IMR-90 (cell line): ENCODE results near the gene CDK12. TPM values are rescaled to one million over a fixed set of nuclear protein-coding genes. Genes with fewer than 3 reads are reported as not detected.

ENCODE experiments used
- ATAC-seq: fragments of 200-7000 bp; cut with Tn5 transposase; 2 replicates; pipeline ENCODE4 v1.9.1; 2020; ENCODE audit warnings: low read depth, mild to moderate bottlenecking, moderate library complexity
- BruUV-seq: library from RNA; stranded (reverse); fragments of 400-500 nt; replicated peaks from 2 replicates; lab custom pipeline; 2021; lab: Mats Ljungman, UMichigan
- CTCF ChIA-PET: fragments of 300-600 bp; formaldehyde crosslinking; extraction: SDS; loops from one replicate; lab custom pipeline; 2021; ENCODE audit warnings: antibody characterized with exemption; lab: Yijun Ruan, JAX
- POLR2A ChIA-PET: fragments of 300-600 bp; sonication (Branson Sonifier 250); formaldehyde crosslinking; loops from one replicate; lab custom pipeline; 2022; ENCODE audit warnings: antibody characterized with exemption; ENCODE audit not compliant: unreplicated experiment; lab: Charles Lee
- DNase-seq: peaks from one replicate; pipeline ENCODE4 v3.0.0; 2013
- H2AFZ ChIP-seq: replicated peaks from 2 replicates; pipeline ENCODE3; 2013; ENCODE audit warnings: low read length, mild to moderate bottlenecking; ENCODE audit not compliant: poor library complexity
- H2AK5ac ChIP-seq: 2 replicates; pipeline ENCODE4 v1.6.1; 2013; ENCODE audit warnings: low read depth, low read length, inconsistent platforms
- H2AK9ac ChIP-seq: replicated peaks from 2 replicates; pipeline ENCODE3; 2013; ENCODE audit warnings: mild to moderate bottlenecking, low read depth, low read length, moderate library complexity; ENCODE audit not compliant: poor library complexity
- H2BK120ac ChIP-seq: 2 replicates; pipeline ENCODE4 v1.6.1; 2013; ENCODE audit warnings: low read depth, low read length, inconsistent platforms
- H2BK15ac ChIP-seq: 3 replicates; pipeline ENCODE4 v1.6.1; 2013; ENCODE audit warnings: low read depth, low read length, inconsistent platforms
- H2BK20ac ChIP-seq: 2 replicates; pipeline ENCODE4 v1.6.1; 2013; ENCODE audit warnings: low read depth, mild to moderate bottlenecking, inconsistent platforms, low read length, moderate library complexity
- H2BK5ac ChIP-seq: 2 replicates; pipeline ENCODE4 v1.6.1; 2013; ENCODE audit warnings: mild to moderate bottlenecking, low read depth, low read length, inconsistent platforms; ENCODE audit not compliant: poor library complexity, severe bottlenecking
- H3K14ac ChIP-seq: replicated peaks from 2 replicates; pipeline ENCODE4 v1.6.1; 2013; ENCODE audit warnings: low read depth, low read length, inconsistent platforms
- H3K18ac ChIP-seq: 2 replicates; pipeline ENCODE4 v1.6.1; 2013; ENCODE audit warnings: low read depth, low read length, control low read depth
- H3K23ac ChIP-seq: 2 replicates; pipeline ENCODE4 v1.6.1; 2013; ENCODE audit warnings: low read depth, low read length, inconsistent platforms
- H3K27ac ChIP-seq: 2 replicates; pipeline ENCODE4 v1.5.1; 2013; ENCODE audit warnings: mild to moderate bottlenecking, control low read depth, low read length; ENCODE audit not compliant: insufficient read depth
- H3K27me3 ChIP-seq: 2 replicates; pipeline ENCODE4 v1.6.1; 2013; ENCODE audit warnings: low read length; ENCODE audit not compliant: control insufficient read depth, insufficient read depth
- H3K36me3 ChIP-seq: 2 replicates; pipeline ENCODE4 v1.6.1; 2013; ENCODE audit warnings: low read length, mixed read lengths; ENCODE audit not compliant: control insufficient read depth, insufficient read depth
- H3K4ac ChIP-seq: 2 replicates; pipeline ENCODE4 v1.6.1; 2013; ENCODE audit warnings: low read depth, low read length, inconsistent platforms
- H3K4me1 ChIP-seq: 2 replicates; pipeline ENCODE4 v1.6.1; 2013; ENCODE audit warnings: low read length, mixed read lengths; ENCODE audit not compliant: control insufficient read depth, insufficient read depth
- H3K4me2 ChIP-seq: 2 replicates; pipeline ENCODE4 v1.6.1; 2013; ENCODE audit warnings: low read depth, mild to moderate bottlenecking, control low read depth, low read length, moderate library complexity
- H3K4me3 ChIP-seq: 2 replicates; pipeline ENCODE4 v1.5.1; 2013; ENCODE audit warnings: low read depth, mild to moderate bottlenecking, control low read depth, low read length, moderate library complexity; ENCODE audit not compliant: insufficient read depth
- H3K56ac ChIP-seq: 2 replicates; pipeline ENCODE4 v1.6.1; 2013; ENCODE audit warnings: low read length, inconsistent platforms; ENCODE audit not compliant: insufficient read depth; ENCODE audit errors: extremely low read depth
- H3K79me1 ChIP-seq, 2 experiments: 2 replicates each; pipeline ENCODE4 v1.6.1; 2013; ENCODE audit warnings: low read length in 2 of 2, inconsistent platforms in 1 of 2, low read depth in 1 of 2
- H3K9ac ChIP-seq: 2 replicates; pipeline ENCODE4 v1.6.1; 2013; ENCODE audit warnings: low read depth, low read length, control low read depth
- H3K9me1 ChIP-seq: 2 replicates; pipeline ENCODE4 v1.6.1; 2013; ENCODE audit warnings: low read length, inconsistent platforms; ENCODE audit not compliant: insufficient read depth
- H3K9me3 ChIP-seq: 2 replicates; pipeline ENCODE4 v1.6.1; 2013; ENCODE audit warnings: low read length; ENCODE audit not compliant: control insufficient read depth, insufficient read depth
- H4K20me1 ChIP-seq: 2 replicates; pipeline ENCODE4 v1.6.1; 2013; ENCODE audit warnings: low read length, inconsistent platforms; ENCODE audit not compliant: insufficient read depth
- H4K5ac ChIP-seq: 2 replicates; pipeline ENCODE4 v1.6.1; 2013; ENCODE audit warnings: mild to moderate bottlenecking, low read depth, low read length, control low read depth
- H4K8ac ChIP-seq, 2 experiments: 2 replicates each; pipeline ENCODE4 v1.6.1; 2013; ENCODE audit warnings: low read depth in 2 of 2, low read length in 2 of 2, control low read depth in 1 of 2, inconsistent platforms in 1 of 2
- H4K91ac ChIP-seq: 2 replicates; pipeline ENCODE4 v1.6.1; 2013; ENCODE audit warnings: low read depth, low read length, inconsistent platforms; ENCODE audit not compliant: insufficient read depth
- BHLHE40 ChIP-seq: fragments of 150-350 bp; IDR thresholded peaks from 2 replicates; pipeline ENCODE4 v1.6.1; 2016; ENCODE audit warnings: mild to moderate bottlenecking, low read depth, low read length
- CEBPB ChIP-seq: IDR thresholded peaks from 2 replicates; pipeline ENCODE4 v1.6.1; 2012; ENCODE audit warnings: low read depth, low read length, improper control_type of control experiment
- FOS ChIP-seq: fragments of 150-350 bp; IDR thresholded peaks from 2 replicates; pipeline ENCODE4 v1.6.1; 2016; ENCODE audit warnings: low read depth, low read length
- MXI1 ChIP-seq: IDR thresholded peaks from 2 replicates; pipeline ENCODE4 v1.6.1; 2012; ENCODE audit warnings: low read depth, mild to moderate bottlenecking, low read length, moderate library complexity, borderline replicate concordance
- SMC3 ChIP-seq: fragments of 150-350 bp; IDR thresholded peaks from 2 replicates; pipeline ENCODE4 v1.6.1; 2016; ENCODE audit warnings: low read depth, mild to moderate bottlenecking, antibody characterized with exemption, low read length, moderate library complexity
- USF2 ChIP-seq: fragments of 150-350 bp; IDR thresholded peaks from 2 replicates; pipeline ENCODE4 v1.6.1; 2017; ENCODE audit warnings: mild to moderate bottlenecking, antibody characterized with exemption, low read length, low read depth
- WGBS, 2 experiments: methylation state at CpG; one replicate each; pipeline versions ENCODE4 v1.1.5 to v1.1.7; 2013; ENCODE audit warnings: missing lambda C conversion rate in 2 of 2; ENCODE audit not compliant: insufficient read length in 1 of 2; ENCODE audit errors: extremely low coverage in 2 of 2; 5-methylcytosine and 5-hydroxymethylcytosine counted together
- dilution Hi-C: fragments of 300-500 bp; cut with HindIII; formaldehyde crosslinking; loops from one replicate; pipeline ENCODE4 v1.14.3; 2018; ENCODE audit warnings: low sequenced_read_pairs; ENCODE audit not compliant: unreplicated experiment
- in situ Hi-C: fragments of 300-500 bp; cut with MboI; formaldehyde crosslinking; loops from 3 replicates; pipeline ENCODE4 v1.14.3; 2019; ENCODE audit warnings: low sequenced_read_pairs, inconsistent platforms, mixed read lengths
- intact Hi-C: fragments of 100-400 bp; cut with micrococcal nuclease; formaldehyde crosslinking; loops from 2 replicates; pipeline ENCODE4 v1.10.0; 2022
- polyA plus RNA-seq, 3 experiments: library from polyadenylated mRNA; depleted of rRNA; stranded (reverse); fragments of >200 nt; gene quantifications; 2 replicates each; pipeline ENCODE4 v1.2.3, GENCODE V29; 2012; ENCODE audit warnings: low replicate concordance in 1 of 3
- total RNA-seq: library from RNA; depleted of rRNA; stranded (reverse); fragments of >200 nt; gene quantifications from 2 replicates; pipeline ENCODE4 v1.2.3, GENCODE V29; 2012

CDK12 gene
- total and polyA plus RNA-seq, 2 of the 4 experiments (the other 2 are of a cell fraction): 16.1 to 27.1 TPM

GRCh38 chr17:39529455-39529854 is 68.2 kb downstream of the CDK12 start:
- H2BK5ac ChIP-seq: no peak overlapping the region
- H2BK120ac ChIP-seq: no peak overlapping the region
- no CpG with 5 or more reads among the region's 2 CpGs for WGBS, 2 experiments
- dilution Hi-C loops (no loop called here), in situ Hi-C loops (no loop called here), intact Hi-C loops (loop anchor here (5.0 kb wide), 1 partner anchor 42 kb away; no protein-coding TSS in a partner anchor)
- no peak overlapping the region for H4K8ac ChIP-seq
- H4K91ac ChIP-seq: no peak overlapping the region
- POLR2A ChIA-PET: no interaction called here
- no peak for TF ChIP-seq CEBPB
- no peak for TF ChIP-seq BHLHE40
- no peak for TF ChIP-seq MXI1
- no peak for TF ChIP-seq USF2
- TF ChIP-seq FOS: no peak
- TF ChIP-seq SMC3: no peak
- BruUV-seq: no TSS peak
- no peak overlapping the region for H2AFZ ChIP-seq
- H3K4me2 ChIP-seq: no peak overlapping the region
- no peaks in the 10 kb centered on the region; the same call in 1 of the 2 replicates for H3K9me1 ChIP-seq
- no peak overlapping the region for H3K4ac ChIP-seq
- H2BK15ac ChIP-seq: no peak overlapping the region
- H4K5ac ChIP-seq: no peak overlapping the region
- H3K56ac ChIP-seq: no peak overlapping the region
- H3K79me1 ChIP-seq: peaks cover 2 to 3% of the 10 kb centered on the region in 2 experiments; a peak in 2 of 4 replicates
- H3K23ac ChIP-seq: no peak overlapping the region
- H3K4me3 ChIP-seq: no peak overlapping the region
- no peaks in the 10 kb centered on the region for H3K27me3 ChIP-seq
- no peak overlapping the region for H3K14ac ChIP-seq
- H2AK9ac ChIP-seq: no peak overlapping the region
- no peak overlapping the region for H2AK5ac ChIP-seq
- no peak overlapping the region for H3K18ac ChIP-seq
- no peaks in the 10 kb centered on the region; the same call in 1 of the 2 replicates for H4K20me1 ChIP-seq
- H3K9ac ChIP-seq: no peak overlapping the region
- no peak overlapping the region for H3K27ac ChIP-seq
- peaks cover 33% of the 10 kb centered on the region for H3K36me3 ChIP-seq
- H3K4me1 ChIP-seq: no peaks in the 10 kb centered on the region
- no peak overlapping the region for H2BK20ac ChIP-seq
- CTCF ChIA-PET: no interaction called here
- no peaks in the 10 kb centered on the region for H3K9me3 ChIP-seq
- DNase-seq (no peak), ATAC-seq (no peak)
